ENCODE measurements around the gene FRK.

- TF ChIP-seq, protein P1, sequence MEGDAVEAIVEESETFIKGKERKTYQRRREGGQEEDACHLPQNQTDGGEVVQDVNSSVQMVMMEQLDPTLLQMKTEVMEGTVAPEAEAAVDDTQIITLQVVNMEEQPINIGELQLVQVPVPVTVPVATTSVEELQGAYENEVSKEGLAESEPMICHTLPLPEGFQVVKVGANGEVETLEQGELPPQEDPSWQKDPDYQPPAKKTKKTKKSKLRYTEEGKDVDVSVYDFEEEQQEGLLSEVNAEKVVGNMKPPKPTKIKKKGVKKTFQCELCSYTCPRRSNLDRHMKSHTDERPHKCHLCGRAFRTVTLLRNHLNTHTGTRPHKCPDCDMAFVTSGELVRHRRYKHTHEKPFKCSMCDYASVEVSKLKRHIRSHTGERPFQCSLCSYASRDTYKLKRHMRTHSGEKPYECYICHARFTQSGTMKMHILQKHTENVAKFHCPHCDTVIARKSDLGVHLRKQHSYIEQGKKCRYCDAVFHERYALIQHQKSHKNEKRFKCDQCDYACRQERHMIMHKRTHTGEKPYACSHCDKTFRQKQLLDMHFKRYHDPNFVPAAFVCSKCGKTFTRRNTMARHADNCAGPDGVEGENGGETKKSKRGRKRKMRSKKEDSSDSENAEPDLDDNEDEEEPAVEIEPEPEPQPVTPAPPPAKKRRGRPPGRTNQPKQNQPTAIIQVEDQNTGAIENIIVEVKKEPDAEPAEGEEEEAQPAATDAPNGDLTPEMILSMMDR (IDR thresholded peaks at IDR 0.05; ENCODE audit: poor library complexity): no peak
- no peak for TF ChIP-seq EZH2 (IDR thresholded peaks at IDR 0.05; ENCODE audit: borderline replicate concordance)
Measured at GRCh38 chr6:115945812-115946211, 114.9 kb downstream of the FRK start.
